ENCODE data around the gene THOP1.
"Not testable (repeated sequence)": the region's sequence is repeated elsewhere in the genome, so short reads cannot be mapped to it uniquely, and the experiment has no call there.

Gene THOP1

GRCh38 chr19:2815191-2815614, 29.9 kb downstream of the THOP1 start:
- in situ Hi-C loops (cut with MboI; ENCODE audit: low sequenced_read_pairs): no loop called here

GRCh38 chr19:2815923-2816322, 30.6 kb downstream of the THOP1 start:
- in situ Hi-C loops (cut with MboI; ENCODE audit: low sequenced_read_pairs): no loop called here

- in situ Hi-C loops (cut with MboI; ENCODE audit: low sequenced_read_pairs): no loop called here
Observed at GRCh38 chr19:2816641-2817040, 31.3 kb downstream of the THOP1 start.

GRCh38 chr19:2817237-2817829, 32.0 kb downstream of the THOP1 start:
- in situ Hi-C loops (cut with MboI; ENCODE audit: low sequenced_read_pairs): not testable (repeated sequence)

- in situ Hi-C loops (cut with MboI; ENCODE audit: low sequenced_read_pairs): no loop called here
Observed at GRCh38 chr19:2819540-2820111, 34.3 kb downstream of the THOP1 start, which contains the start of gene ZNF554. ZNF554 (plus strand) TSS chr19:2819868; CDS start chr19:2820072, 204 bp downstream.

GRCh38 chr19:2820112-2820702, 34.9 kb downstream of the THOP1 start:
- in situ Hi-C loops (cut with MboI; ENCODE audit: low sequenced_read_pairs): no loop called here

- in situ Hi-C loops (cut with MboI; ENCODE audit: low sequenced_read_pairs): no loop called here
Observed at GRCh38 chr19:2822846-2823245, 37.5 kb downstream of the THOP1 start.

- in situ Hi-C loops (cut with MboI; ENCODE audit: low sequenced_read_pairs): no loop called here
Observed at GRCh38 chr19:2823646-2824045, 38.3 kb downstream of the THOP1 start.

GRCh38 chr19:2824129-2824528, 38.8 kb downstream of the THOP1 start:
- in situ Hi-C loops (cut with MboI; ENCODE audit: low sequenced_read_pairs): no loop called here

GRCh38 chr19:2827022-2827421, 41.7 kb downstream of the THOP1 start:
- in situ Hi-C loops (cut with MboI; ENCODE audit: low sequenced_read_pairs): no loop called here

- in situ Hi-C loops (cut with MboI; ENCODE audit: low sequenced_read_pairs): no loop called here
Observed at GRCh38 chr19:2827840-2828489, 42.7 kb downstream of the THOP1 start.

- in situ Hi-C loops (cut with MboI; ENCODE audit: low sequenced_read_pairs): no loop called here
Observed at GRCh38 chr19:2834294-2834871, 49.1 kb downstream of the THOP1 start.

- in situ Hi-C loops (cut with MboI; ENCODE audit: low sequenced_read_pairs): no loop called here
Observed at GRCh38 chr19:2837430-2837829, 52.1 kb downstream of the THOP1 start.

GRCh38 chr19:2840794-2841791, 55.8 kb downstream of the THOP1 start, which contains the start of gene ZNF555:
ZNF555 (plus strand) TSS chr19:2841475; CDS start chr19:2841573, 98 bp downstream.
- in situ Hi-C loops (cut with MboI; ENCODE audit: low sequenced_read_pairs): no loop called here

- in situ Hi-C loops (cut with MboI; ENCODE audit: low sequenced_read_pairs): no loop called here
Observed at GRCh38 chr19:2841855-2842574, 56.7 kb downstream of the THOP1 start.

GRCh38 chr19:2845107-2845506, 59.8 kb downstream of the THOP1 start:
- in situ Hi-C loops (cut with MboI; ENCODE audit: low sequenced_read_pairs): no loop called here

GRCh38 chr19:2846180-2846894, 61.0 kb downstream of the THOP1 start:
- in situ Hi-C loops (cut with MboI; ENCODE audit: low sequenced_read_pairs): no loop called here

- in situ Hi-C loops (cut with MboI; ENCODE audit: low sequenced_read_pairs): no loop called here
Observed at GRCh38 chr19:2847507-2847906, 62.2 kb downstream of the THOP1 start.

- in situ Hi-C loops (cut with MboI; ENCODE audit: low sequenced_read_pairs): no loop called here
Observed at GRCh38 chr19:2848616-2849015, 63.3 kb downstream of the THOP1 start.

Measured in HL-60/S4 (cell line).